ENCODE results near the gene PRPF38A.

- TF ChIP-seq CTCF (conservative IDR thresholded peaks at IDR 0.05; ENCODE audit: low read depth, low read length) (no peak), EZH2 (IDR thresholded peaks at IDR 0.05; ENCODE audit: low read length, unreplicated experiment) (no peak)
Observed at GRCh38 chr1:52427152-52427551, 22.8 kb downstream of the PRPF38A start.
